HepG2 (cell line): ENCODE measurements around the gene SH3GL1. TPM values are rescaled to one million over a fixed set of nuclear protein-coding genes. Genes with fewer than 3 reads are reported as not detected.

Experiments used
- SMAD3 ChIP-seq: sonication (generic); formaldehyde crosslinking; IDR thresholded peaks from 2 replicates; pipeline ENCODE4 v1.4.0; 2020; ENCODE audit warnings: missing genetic modification reagents
- ZBTB40 ChIP-seq, 2 experiments: fragments of 450-650 bp in 1 of 2; sonication (generic) in 1 of 2; formaldehyde crosslinking in 1 of 2; IDR thresholded peaks; 2 replicates each; pipeline versions ENCODE4 v1.6.1 to v1.8.0; 2016 to 2022; ENCODE audit warnings: antibody characterized with exemption in 1 of 2, mild to moderate bottlenecking in 1 of 2, missing genetic modification reagents in 1 of 2
- polyA plus RNA-seq, 8 experiments: library from polyadenylated mRNA; depleted of rRNA in 3 of 8; stranded (reverse) in 7 of 8; unstranded in 1 of 8; fragments of >200 nt; fragmentation: Illumina TruSeq in 4 of 8; extraction: Trizol in 4 of 8; gene quantifications; 2 replicates each; pipeline versions ENCODE4 v1.2.1 to v1.2.3, GENCODE V29; 2011 to 2016; ENCODE audit warnings: low read depth in 4 of 8, missing spikeins in 1 of 8, mixed read lengths in 1 of 8; ENCODE audit not compliant: insufficient read depth in 1 of 8
- total RNA-seq, 5 experiments: library from RNA; depleted of rRNA; stranded (reverse); fragments of >200 nt; fragmentation: Illumina TruSeq; extraction: Trizol; gene quantifications; 2 replicates each; pipeline ENCODE4 v1.2.3, GENCODE V29; 2016; ENCODE audit warnings: low read depth in 1 of 5

SH3GL1 gene
- total and polyA plus RNA-seq, 2 of the 13 experiments (the other 11 are each of a cell fraction or from before 2014, with no cell fraction given), result 33.0 to 45.1 TPM

- TF ChIP-seq ZBTB40 (IDR thresholded peaks at IDR 0.05) (no peak), ZBTB40 (CRISPR knock-in tag; IDR thresholded peaks at IDR 0.05) (no peak), SMAD3 (no peak)
- TF ChIP-seq, all 625 proteins: peak for 0
Observed at GRCh38 chr19:4376671-4376990, 23.7 kb downstream of the SH3GL1 start (continued).
